Erythroblast (primary cell): Measurements from ENCODE around the gene ATG2B.

Experiments used
- GATA1 ChIP-seq: IDR thresholded peaks from 2 replicates; pipeline ENCODE4 v1.6.1; 2011; ENCODE audit warnings: low read depth, mild to moderate bottlenecking, control low read depth, low read length, moderate library complexity
- POLR2A ChIP-seq: IDR thresholded peaks from 2 replicates; pipeline ENCODE4 v1.6.1; 2011; ENCODE audit warnings: mild to moderate bottlenecking, low read length

GRCh38 chr14:96252323-96252998 is 110.7 kb downstream of the ATG2B start:
- TF ChIP-seq POLR2A, result no peak
- TF ChIP-seq GATA1, result no peak
